Measurements from ENCODE around the gene MTSS2.

DNA sequence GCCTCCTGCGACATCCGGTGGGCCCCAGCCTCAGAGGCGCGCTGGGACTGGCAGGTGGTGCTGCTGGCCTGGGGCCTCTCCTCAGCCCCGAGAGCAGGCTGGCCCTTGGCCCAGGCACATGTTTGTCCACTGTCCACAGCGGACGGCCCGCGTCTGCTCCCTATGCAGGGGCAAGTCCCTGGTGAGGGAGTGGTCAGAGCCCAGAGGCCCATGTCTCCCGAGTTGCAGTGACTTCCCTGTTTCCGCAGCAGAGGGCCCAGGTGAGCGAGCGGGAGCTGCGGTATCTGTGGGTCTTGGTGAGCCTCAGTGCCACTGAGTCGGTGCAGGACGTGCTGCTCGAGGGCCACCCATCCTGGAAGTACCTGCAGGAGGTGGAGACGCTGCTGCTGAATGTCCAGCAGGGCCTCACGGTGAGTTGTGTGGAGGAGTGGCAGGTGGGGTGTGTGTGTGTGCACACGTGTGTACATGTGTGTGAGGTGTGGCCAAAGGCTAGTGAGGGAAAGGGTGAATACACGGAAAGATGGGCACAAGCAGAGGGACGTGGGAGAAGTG, 29.1 kb downstream of the MTSS2 start:
- TF ChIP-seq, protein P1, sequence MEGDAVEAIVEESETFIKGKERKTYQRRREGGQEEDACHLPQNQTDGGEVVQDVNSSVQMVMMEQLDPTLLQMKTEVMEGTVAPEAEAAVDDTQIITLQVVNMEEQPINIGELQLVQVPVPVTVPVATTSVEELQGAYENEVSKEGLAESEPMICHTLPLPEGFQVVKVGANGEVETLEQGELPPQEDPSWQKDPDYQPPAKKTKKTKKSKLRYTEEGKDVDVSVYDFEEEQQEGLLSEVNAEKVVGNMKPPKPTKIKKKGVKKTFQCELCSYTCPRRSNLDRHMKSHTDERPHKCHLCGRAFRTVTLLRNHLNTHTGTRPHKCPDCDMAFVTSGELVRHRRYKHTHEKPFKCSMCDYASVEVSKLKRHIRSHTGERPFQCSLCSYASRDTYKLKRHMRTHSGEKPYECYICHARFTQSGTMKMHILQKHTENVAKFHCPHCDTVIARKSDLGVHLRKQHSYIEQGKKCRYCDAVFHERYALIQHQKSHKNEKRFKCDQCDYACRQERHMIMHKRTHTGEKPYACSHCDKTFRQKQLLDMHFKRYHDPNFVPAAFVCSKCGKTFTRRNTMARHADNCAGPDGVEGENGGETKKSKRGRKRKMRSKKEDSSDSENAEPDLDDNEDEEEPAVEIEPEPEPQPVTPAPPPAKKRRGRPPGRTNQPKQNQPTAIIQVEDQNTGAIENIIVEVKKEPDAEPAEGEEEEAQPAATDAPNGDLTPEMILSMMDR (conservative IDR thresholded peaks at IDR 0.05; ENCODE audit: low read depth, low read length), result no peak
- TF ChIP-seq EZH2 (IDR thresholded peaks at IDR 0.05; ENCODE audit: low read length, unreplicated experiment) (no peak), EZH2phosphoT487 (IDR thresholded peaks at IDR 0.05; ENCODE audit: borderline replicate concordance, low read length) (no peak)
